Measurements from ENCODE around the gene LEMD1.
A peak's percentile ranks its signal among the peaks of the same experiment; 100 is the strongest.
"Not testable (repeated sequence)": the region's sequence is repeated elsewhere in the genome, so short reads cannot be mapped to it uniquely, and the experiment has no call there.

Gene LEMD1

GRCh38 chr1:205370780-205371179, 51.1 kb downstream of the LEMD1 start:
- DNase-seq (no peak), ATAC-seq (no peak)
- H3K4me3 Mint-ChIP-seq = no peak overlapping the region
- H3K4me1 Mint-ChIP-seq = peaks cover 14% of the 10 kb centered on the region
- H3K27ac Mint-ChIP-seq = no peak overlapping the region
- H3K36me3 Mint-ChIP-seq (ENCODE audit: low read depth) = no peaks in the 10 kb centered on the region
- H3K9me3 Mint-ChIP-seq = no peaks in the 10 kb centered on the region
- peaks cover 10% of the 10 kb centered on the region for H3K27me3 Mint-ChIP-seq

GRCh38 chr1:205369701-205370123, 52.1 kb downstream of the LEMD1 start:
- ATAC-seq = no peak
- no peak overlapping the region for H3K4me3 Mint-ChIP-seq
- H3K27me3 Mint-ChIP-seq = peaks cover 10% of the 10 kb centered on the region

GRCh38 chr1:205368478-205368877, 53.4 kb downstream of the LEMD1 start:
- peaks cover 2% of the 10 kb centered on the region for H3K4me1 Mint-ChIP-seq
- DNase-seq (no peak), ATAC-seq (no peak)
- H3K36me3 Mint-ChIP-seq (ENCODE audit: low read depth) = no peaks in the 10 kb centered on the region
- H3K27me3 Mint-ChIP-seq = peaks cover 9% of the 10 kb centered on the region
- no peaks in the 10 kb centered on the region for H3K9me3 Mint-ChIP-seq
- H3K4me3 Mint-ChIP-seq = no peak overlapping the region
- H3K27ac Mint-ChIP-seq = no peak overlapping the region

More at GRCh38 chr1:205369701-205370123, 52.1 kb downstream of the LEMD1 start:
- no peak overlapping the region for H3K27ac Mint-ChIP-seq
- DNase-seq = no peak
- no peaks in the 10 kb centered on the region for H3K36me3 Mint-ChIP-seq (ENCODE audit: low read depth)
- peaks cover 13% of the 10 kb centered on the region for H3K4me1 Mint-ChIP-seq
- H3K9me3 Mint-ChIP-seq = no peaks in the 10 kb centered on the region

- DNase-seq = no peak
- no peaks in the 10 kb centered on the region for H3K36me3 Mint-ChIP-seq (ENCODE audit: low read depth)
- H3K27me3 Mint-ChIP-seq = peaks cover 4% of the 10 kb centered on the region
- H3K27ac Mint-ChIP-seq = no peak overlapping the region
- H3K4me3 Mint-ChIP-seq = no peak overlapping the region
- no peaks in the 10 kb centered on the region for H3K9me3 Mint-ChIP-seq
- no peak for ATAC-seq
- H3K4me1 Mint-ChIP-seq = no peaks in the 10 kb centered on the region
Measured at GRCh38 chr1:205365945-205366463, 55.9 kb downstream of the LEMD1 start.

- H3K36me3 Mint-ChIP-seq (ENCODE audit: low read depth); ATAC-seq; H3K27me3 Mint-ChIP-seq; H3K9me3 Mint-ChIP-seq; DNase-seq; H3K4me3 Mint-ChIP-seq; H3K27ac Mint-ChIP-seq; H3K4me1 Mint-ChIP-seq: not testable (repeated sequence)
Measured at GRCh38 chr1:205365086-205365485, 56.8 kb downstream of the LEMD1 start.

- ATAC-seq = no peak
Measured at GRCh38 chr1:205360891-205361290, 61.0 kb downstream of the LEMD1 start.

GRCh38 chr1:205359771-205360565, 61.9 kb downstream of the LEMD1 start:
- Mint-ChIP-seq H3K36me3 (ENCODE audit: low read depth) (no peaks in the 10 kb centered on the region), H3K4me1 (no peaks in the 10 kb centered on the region), H3K27ac (no peak overlapping the region), H3K4me3 (no peak overlapping the region), H3K9me3 (no peaks in the 10 kb centered on the region), H3K27me3 (peaks cover 10% of the 10 kb centered on the region)
- ATAC-seq (no peak), DNase-seq (no peak)

More at GRCh38 chr1:205360891-205361290, 61.0 kb downstream of the LEMD1 start:
- Mint-ChIP-seq H3K27me3 (peaks cover 8% of the 10 kb centered on the region), H3K27ac (no peak overlapping the region), H3K9me3 (no peaks in the 10 kb centered on the region), H3K4me1 (no peaks in the 10 kb centered on the region), H3K36me3 (ENCODE audit: low read depth) (no peaks in the 10 kb centered on the region), H3K4me3 (no peak overlapping the region)
- no peak for DNase-seq

GRCh38 chr1:205358579-205358978, 63.3 kb downstream of the LEMD1 start:
- H3K9me3 Mint-ChIP-seq = no peaks in the 10 kb centered on the region
- H3K4me3 Mint-ChIP-seq = no peak overlapping the region
- H3K27me3 Mint-ChIP-seq = peaks cover 10% of the 10 kb centered on the region
- no peak for ATAC-seq
- DNase-seq = no peak
- H3K27ac Mint-ChIP-seq = no peak overlapping the region
- no peaks in the 10 kb centered on the region for H3K36me3 Mint-ChIP-seq (ENCODE audit: low read depth)
- H3K4me1 Mint-ChIP-seq = no peaks in the 10 kb centered on the region

GRCh38 chr1:205357567-205357966, 64.3 kb downstream of the LEMD1 start:
- Mint-ChIP-seq H3K4me3 (no peak overlapping the region), H3K27ac (no peak overlapping the region), H3K4me1 (no peaks in the 10 kb centered on the region), H3K27me3 (peaks cover 10% of the 10 kb centered on the region), H3K36me3 (ENCODE audit: low read depth) (no peaks in the 10 kb centered on the region), H3K9me3 (no peaks in the 10 kb centered on the region)
- no peak for ATAC-seq
- DNase-seq = no peak

GRCh38 chr1:205356440-205357139, 65.3 kb downstream of the LEMD1 start, which contains the start of gene KLHDC8A:
KLHDC8A (minus strand) TSS chr1:205356922; CDS start chr1:205343604, 13,318 bp downstream.
- Mint-ChIP-seq H3K27ac (no peak within 1 kb of the TSS), H3K36me3 (ENCODE audit: low read depth) (no peaks in the 10 kb centered on the region), H3K4me1 (no peaks in the 10 kb centered on the region), H3K27me3 (peaks cover 10% of the 10 kb centered on the region), H3K4me3 (no peak within 1 kb of the TSS), H3K9me3 (no peaks in the 10 kb centered on the region)
- DNase-seq (no peak), ATAC-seq (no peak)

GRCh38 chr1:205355075-205355453, 66.8 kb downstream of the LEMD1 start:
- ATAC-seq = no peak
- Mint-ChIP-seq H3K4me1 (no peaks in the 10 kb centered on the region), H3K27ac (no peak overlapping the region), H3K9me3 (no peaks in the 10 kb centered on the region), H3K4me3 (no peak overlapping the region), H3K27me3 (peaks cover 10% of the 10 kb centered on the region), H3K36me3 (ENCODE audit: low read depth) (no peaks in the 10 kb centered on the region)
- no peak for DNase-seq

GRCh38 chr1:205354259-205355074, 67.4 kb downstream of the LEMD1 start:
- Mint-ChIP-seq H3K9me3 (no peaks in the 10 kb centered on the region), H3K4me1 (no peaks in the 10 kb centered on the region), H3K27me3 (peaks cover 10% of the 10 kb centered on the region), H3K27ac (no peak overlapping the region), H3K36me3 (ENCODE audit: low read depth) (no peaks in the 10 kb centered on the region), H3K4me3 (no peak overlapping the region)
- DNase-seq (peak; percentile 60), ATAC-seq (no peak)

GRCh38 chr1:205353612-205354011, 68.2 kb downstream of the LEMD1 start:
- Mint-ChIP-seq H3K4me1 (peaks cover 2% of the 10 kb centered on the region), H3K27me3 (peaks cover 8% of the 10 kb centered on the region), H3K27ac (no peak overlapping the region), H3K36me3 (ENCODE audit: low read depth) (no peaks in the 10 kb centered on the region), H3K9me3 (no peaks in the 10 kb centered on the region), H3K4me3 (no peak overlapping the region)
- no peak for ATAC-seq
- no peak for DNase-seq

GRCh38 chr1:205353191-205353590, 68.7 kb downstream of the LEMD1 start:
- H3K4me3 Mint-ChIP-seq = no peak overlapping the region
- H3K36me3 Mint-ChIP-seq (ENCODE audit: low read depth) = no peaks in the 10 kb centered on the region
- DNase-seq (no peak), ATAC-seq (no peak)
- H3K27me3 Mint-ChIP-seq = peaks cover 6% of the 10 kb centered on the region
- H3K4me1 Mint-ChIP-seq = peaks cover 2% of the 10 kb centered on the region
- H3K9me3 Mint-ChIP-seq = no peaks in the 10 kb centered on the region
- no peak overlapping the region for H3K27ac Mint-ChIP-seq

Measured in activated naive CD8-positive, alpha-beta T cell treated with anti-CD3 and anti-CD28 coated beads, Interleukin-2, amount 50 U/mL, for 24 hours (primary cell).